H1 (cell line): ENCODE measurements around the gene BICD1. TPM values are rescaled to one million over a fixed set of nuclear protein-coding genes. Genes with fewer than 3 reads are reported as not detected.

Experiments used
- CTCF ChIA-PET: fragments of 300-600 bp; sonication (Branson Sonifier 250); formaldehyde crosslinking; loops from one replicate; lab custom pipeline; 2021; ENCODE audit not compliant: partially characterized antibody; lab: Charles Lee
- POLR2A ChIA-PET: fragments of 300-600 bp; sonication (Branson Sonifier 250); formaldehyde crosslinking; loops from one replicate; lab custom pipeline; 2021; ENCODE audit warnings: inconsistent platforms; ENCODE audit not compliant: partially characterized antibody; lab: Charles Lee
- DNase-seq, 2 experiments: peaks; one replicate each; pipeline versions ENCODE4 v3.0.0 to v3.0.0-alpha.2; 2010 to 2022; ENCODE audit warnings: low spot score in 2 of 2, low read depth in 1 of 2, mixed read lengths in 1 of 2
- FAIRE-seq: peaks from 2 replicates; lab custom pipeline; 2011; peaks lifted over from hg19 to GRCh38; lab: Jason Lieb, UNC
- H2AFZ ChIP-seq: 2 replicates; pipeline ENCODE4 v1.8.1; 2012; ENCODE audit warnings: low read length, inconsistent platforms
- H2AK5ac ChIP-seq: 2 replicates; pipeline ENCODE4 v1.6.1; 2013; ENCODE audit warnings: low read depth, low read length
- H2BK120ac ChIP-seq: replicated peaks from 2 replicates; pipeline ENCODE3; 2013; ENCODE audit warnings: low read depth, low read length, inconsistent platforms
- H2BK12ac ChIP-seq: 2 replicates; pipeline ENCODE4 v1.6.1; 2013; ENCODE audit warnings: low read depth, low read length
- H2BK15ac ChIP-seq: 2 replicates; pipeline ENCODE4 v1.6.1; 2013; ENCODE audit warnings: low read length
- H2BK20ac ChIP-seq: 2 replicates; pipeline ENCODE4 v1.6.1; 2013; ENCODE audit warnings: low read length
- H2BK5ac ChIP-seq: 2 replicates; pipeline ENCODE4 v1.6.1; 2013; ENCODE audit warnings: low read depth, low read length
- H3K14ac ChIP-seq: 2 replicates; pipeline ENCODE4 v1.6.1; 2013; ENCODE audit warnings: inconsistent platforms; ENCODE audit not compliant: insufficient read length
- H3K18ac ChIP-seq: 2 replicates; pipeline ENCODE4 v1.6.1; 2013; ENCODE audit warnings: low read length; ENCODE audit errors: extremely low read depth
- H3K23ac ChIP-seq: 2 replicates; pipeline ENCODE4 v1.6.1; 2013; ENCODE audit warnings: inconsistent platforms; ENCODE audit not compliant: insufficient read length
- H3K23me2 ChIP-seq: 2 replicates; pipeline ENCODE4 v1.6.1; 2013; ENCODE audit warnings: low read depth, low read length
- H3K27ac ChIP-seq: 2 replicates; pipeline ENCODE4 v1.6.1; 2011; ENCODE audit warnings: low read depth, low read length, inconsistent platforms
- H3K27me3 ChIP-seq, 4 experiments: replicated peaks in 1 of 4; 1 replicate in 1 of 4; 2 replicates in 3 of 4; pipeline versions ENCODE4 v1.6.1 to v1.8.1; 2011 to 2013; ENCODE audit warnings: low read length in 3 of 4, mild to moderate bottlenecking in 3 of 4, inconsistent platforms in 2 of 4, mixed read lengths in 2 of 4, moderate library complexity in 1 of 4; ENCODE audit not compliant: control insufficient read depth in 3 of 4, insufficient read depth in 3 of 4; ENCODE audit errors: extremely low read depth in 1 of 4
- H3K36me3 ChIP-seq, 4 experiments: 2 replicates each; pipeline versions ENCODE4 v1.6.1 to v1.8.1; 2011 to 2013; ENCODE audit warnings: mild to moderate bottlenecking in 4 of 4, low read length in 3 of 4, moderate library complexity in 2 of 4, control low read depth in 1 of 4, inconsistent platforms in 1 of 4; ENCODE audit not compliant: insufficient read depth in 4 of 4, control insufficient read depth in 2 of 4
- H3K4ac ChIP-seq: replicated peaks from 2 replicates; pipeline ENCODE3; 2013; ENCODE audit warnings: low read length, low read depth, mixed read lengths, inconsistent platforms; ENCODE audit not compliant: insufficient read length
- H3K4me1 ChIP-seq, 4 experiments: replicated peaks in 1 of 4; 1 replicate in 1 of 4; 2 replicates in 3 of 4; pipeline versions ENCODE4 v1.6.1 to v1.8.1; 2011 to 2013; ENCODE audit warnings: low read length in 3 of 4, inconsistent platforms in 2 of 4, mixed read lengths in 1 of 4; ENCODE audit not compliant: insufficient read depth in 4 of 4, control insufficient read depth in 3 of 4
- H3K4me2 ChIP-seq, 2 experiments: 2 replicates each; pipeline versions ENCODE4 v1.6.1 to v1.8.1; 2011 to 2013; ENCODE audit warnings: low read depth in 2 of 2, low read length in 2 of 2, control low read depth in 1 of 2, inconsistent platforms in 1 of 2, mild to moderate bottlenecking in 1 of 2; ENCODE audit not compliant: insufficient read depth in 1 of 2
- H3K4me3 ChIP-seq, 4 experiments: fragments of 200-600, 300-600 bp in 1 of 4; sonication (generic), shearing (Covaris generic), sonication (Bioruptor Twin) in 1 of 4; 2 replicates each; pipeline versions ENCODE4 v1.5.1 to v1.8.1; 2011 to 2016; ENCODE audit warnings: low read length in 4 of 4, low read depth in 3 of 4, control low read depth in 2 of 4, inconsistent platforms in 2 of 4, mild to moderate bottlenecking in 2 of 4, mixed read lengths in 1 of 4, moderate library complexity in 1 of 4; ENCODE audit not compliant: insufficient read depth in 2 of 4; ENCODE audit errors: extremely low read depth in 1 of 4
- H3K56ac ChIP-seq: replicated peaks from 2 replicates; pipeline ENCODE3; 2013; ENCODE audit warnings: low read depth, mild to moderate bottlenecking, mixed read lengths, low read length, inconsistent platforms; ENCODE audit not compliant: insufficient read length
- H3K79me1 ChIP-seq: 2 replicates; pipeline ENCODE4 v1.6.1; 2013; ENCODE audit warnings: low read depth, low read length, control low read depth
- H3K79me2 ChIP-seq, 2 experiments: 2 replicates each; pipeline versions ENCODE4 v1.6.1 to v1.8.1; 2012 to 2013; ENCODE audit warnings: low read length in 2 of 2, mild to moderate bottlenecking in 2 of 2, inconsistent platforms in 1 of 2; ENCODE audit not compliant: insufficient read depth in 2 of 2, control insufficient read depth in 1 of 2
- H3K9ac ChIP-seq, 4 experiments: replicated peaks in 1 of 4; 1 replicate in 1 of 4; 2 replicates in 3 of 4; pipeline versions ENCODE4 v1.6.1 to v1.8.1; 2011 to 2013; ENCODE audit warnings: low read depth in 3 of 4, low read length in 3 of 4, control low read depth in 2 of 4, mild to moderate bottlenecking in 2 of 4, moderate library complexity in 2 of 4, inconsistent platforms in 1 of 4; ENCODE audit errors: extremely low read depth in 1 of 4
- H3K9me3 ChIP-seq, 2 experiments: 2 replicates each; pipeline versions ENCODE4 v1.6.1 to v1.8.1; 2012 to 2013; ENCODE audit warnings: mild to moderate bottlenecking in 2 of 2, moderate library complexity in 2 of 2, control low read depth in 1 of 2, inconsistent platforms in 1 of 2, low read depth in 1 of 2, low read length in 1 of 2, mixed read lengths in 1 of 2; ENCODE audit not compliant: insufficient read depth in 2 of 2
- H4K20me1 ChIP-seq, 2 experiments: replicated peaks in 1 of 2; 2 replicates each; pipeline versions ENCODE3 to v1.8.1; 2011 to 2013; ENCODE audit warnings: inconsistent platforms in 2 of 2, low read length in 2 of 2, mild to moderate bottlenecking in 1 of 2; ENCODE audit not compliant: insufficient read depth in 2 of 2, control insufficient read depth in 1 of 2
- H4K5ac ChIP-seq: 2 replicates; pipeline ENCODE4 v1.6.1; 2013; ENCODE audit warnings: low read length, low read depth, mixed read lengths, inconsistent platforms; ENCODE audit not compliant: insufficient read length
- H4K8ac ChIP-seq: 2 replicates; pipeline ENCODE4 v1.8.0; 2013; ENCODE audit warnings: mild to moderate bottlenecking, moderate library complexity, low read length, inconsistent platforms; ENCODE audit not compliant: insufficient read depth; ENCODE audit errors: extremely low read depth
- H4K91ac ChIP-seq: replicated peaks from 2 replicates; pipeline ENCODE3; 2013; ENCODE audit warnings: low read length, mixed read lengths, inconsistent platforms; ENCODE audit not compliant: insufficient read length
- EZH2 ChIP-seq: fragments of 200-600 bp; sonication (generic); IDR thresholded peaks from 2 replicates; pipeline ENCODE4 v1.7.1; 2012; ENCODE audit warnings: low read depth, mild to moderate bottlenecking, moderate library complexity, low read length, inconsistent platforms; ENCODE audit not compliant: severe bottlenecking
- KDM1A ChIP-seq: fragments of 200-600, 300-600 bp; sonication (generic); IDR thresholded peaks from 2 replicates; pipeline ENCODE4 v1.7.1; 2016; ENCODE audit warnings: mild to moderate bottlenecking, low read length, borderline replicate concordance
- SIX5 ChIP-seq: IDR thresholded peaks from 2 replicates; pipeline ENCODE4 v1.6.1; 2011; ENCODE audit warnings: mild to moderate bottlenecking, low read depth, low read length
- SP1 ChIP-seq: IDR thresholded peaks from 2 replicates; pipeline ENCODE4 v1.6.1; 2011; ENCODE audit warnings: low read depth, low read length
- SP2 ChIP-seq: IDR thresholded peaks from 2 replicates; pipeline ENCODE4 v1.6.1; 2012; ENCODE audit warnings: mild to moderate bottlenecking, low read length, inconsistent platforms
- SUZ12 ChIP-seq: fragments of 200-600 bp; sonication (generic); IDR thresholded peaks from 2 replicates; pipeline ENCODE4 v1.6.1; 2012; ENCODE audit warnings: mild to moderate bottlenecking, inconsistent platforms, low read length, moderate library complexity, mixed read lengths
- WGBS, 2 experiments: shearing (Covaris generic) in 1 of 2; methylation state at CpG; one replicate each; pipeline versions ENCODE4 v1.1.6 to v1.1.7; 2013 to 2015; ENCODE audit warnings: low lambda C conversion rate in 2 of 2, mixed read lengths in 2 of 2, inconsistent platforms in 1 of 2, low coverage in 1 of 2, missing lambda C conversion rate in 1 of 2; ENCODE audit not compliant: insufficient replicate concordance in 2 of 2, insufficient coverage in 1 of 2, insufficient read length in 1 of 2; ENCODE audit errors: extremely low coverage in 1 of 2, missing lambda C conversion rate in 1 of 2; 5-methylcytosine and 5-hydroxymethylcytosine counted together
- polyA plus RNA-seq, 7 experiments: library from polyadenylated mRNA; depleted of rRNA in 3 of 7; stranded (reverse) in 5 of 7; unstranded in 2 of 7; fragments of >200 nt in 5 of 7; fragments of 200-250 nt in 2 of 7; gene quantifications; 1 replicate in 5 of 7; 2 replicates in 1 of 7; 4 replicates in 1 of 7; pipeline versions ENCODE4 v1.2.1 to v1.2.3, GENCODE V29; 2011 to 2013; ENCODE audit warnings: missing spikeins in 2 of 7, mixed read lengths in 2 of 7
- total RNA-seq: library from RNA; stranded (reverse); fragmentation: NEBNext Ultra II Directional; extraction: Animal tissue kit (Norgen Biotek cat#: 25700); gene quantifications from 2 replicates; pipeline ENCODE4 v1.2.1, GENCODE V29; 2021
- TF ChIP-seq, protein P1 (sequence below), 3 experiments: IDR thresholded peaks; 1 replicate in 2 of 3; 2 replicates in 1 of 3; pipeline versions ENCODE4 v1.5.1 to v1.6.1; 2011; ENCODE audit warnings: low read length in 3 of 3, mild to moderate bottlenecking in 3 of 3, inconsistent platforms in 2 of 3, low read depth in 1 of 3, moderate library complexity in 1 of 3; ENCODE audit not compliant: insufficient read depth in 1 of 3; ENCODE audit errors: control extremely low read depth in 1 of 3
- TF ChIP-seq, protein P2 (sequence below): IDR thresholded peaks from 2 replicates; pipeline ENCODE4 v1.6.1; 2011; ENCODE audit warnings: low read length, improper control_type of control experiment
- TF ChIP-seq, protein P3 (sequence below): IDR thresholded peaks from 2 replicates; pipeline ENCODE4 v1.6.1; 2011; ENCODE audit warnings: low read depth, mild to moderate bottlenecking, low read length; ENCODE audit not compliant: insufficient read depth

The BICD1 gene
- total and polyA plus RNA-seq, 2 of the 8 experiments (the other 6 are each of a cell fraction or from before 2014, with no cell fraction given), result 34.1 to 58.4 TPM

DNA sequence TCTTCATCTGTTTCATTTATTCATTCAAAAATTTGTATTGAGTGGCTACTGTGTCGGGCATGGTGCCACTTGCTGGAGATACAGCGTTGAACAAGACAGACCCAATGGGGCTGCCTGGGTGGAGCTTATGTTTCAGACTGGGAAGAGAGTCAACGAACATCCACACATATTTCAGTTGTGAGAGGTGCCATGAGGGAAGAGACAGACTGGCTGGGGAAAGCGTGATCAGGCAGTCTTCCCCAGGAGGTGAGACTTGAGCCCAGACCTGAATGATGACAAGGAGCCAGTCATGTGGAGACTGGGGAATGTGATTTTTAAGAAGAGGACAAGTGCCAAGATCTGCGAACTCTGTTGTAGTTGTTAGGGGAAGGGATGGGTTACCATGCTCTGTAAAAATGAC is 12.2 kb downstream of the BICD1 start:
- H4K5ac ChIP-seq, result no peak overlapping the region
- POLR2A ChIA-PET, result interaction anchor here (1.0 to 2.2 kb wide), 2 partner anchors 11 to 21 kb away, joined by 4 to 8 read pairs; no protein-coding TSS in a partner anchor
- H3K9me3 ChIP-seq, result no peaks in the 10 kb centered on the region
- H2AK5ac ChIP-seq, result 0 out of 2 replicates have a peak overlapping the region, but pooled peaks have one; percentile 7
- H3K4me1 ChIP-seq, result peaks cover 6 to 20% (median 12%) of the 10 kb centered on the region in 4 experiments
- peak overlapping the region; percentile 70 for H2BK12ac ChIP-seq
- H3K56ac ChIP-seq, result no peak overlapping the region
- H3K14ac ChIP-seq, result no peak overlapping the region
- 92% methylated on average over 5 of the region's 5 CpGs; no CpG with 5 or more reads in 1 of the 2 experiments for WGBS, 2 experiments
- H4K91ac ChIP-seq, result no peak overlapping the region
- no peak overlapping the region for H3K4me3 ChIP-seq
- H4K8ac ChIP-seq, result no peak overlapping the region
- no peak overlapping the region for H3K4ac ChIP-seq
- H2BK15ac ChIP-seq, result peak overlapping the region; percentile 76; the same call in 1 of the 2 replicates
- H3K18ac ChIP-seq, result peak overlapping the region; percentile 71
- no peak for DNase-seq
- no peak overlapping the region for H3K9ac ChIP-seq
- H2AFZ ChIP-seq, result no peak overlapping the region
- no peaks in the 10 kb centered on the region for H4K20me1 ChIP-seq
- no peak overlapping the region for H3K23ac ChIP-seq
- H3K23me2 ChIP-seq, result no peaks in the 10 kb centered on the region
- peak overlapping the region; percentile 62 for H2BK5ac ChIP-seq
- CTCF ChIA-PET, result no interaction called here
- no peaks in the 10 kb centered on the region for H3K27me3 ChIP-seq
- peaks cover 0 to 8% (median 0%) of the 10 kb centered on the region in 4 experiments; a peak in 2 of 8 replicates for H3K36me3 ChIP-seq
- no peak overlapping the region for H2BK120ac ChIP-seq
- no peak for FAIRE-seq
- peak overlapping the region; percentile 63 for H2BK20ac ChIP-seq
- no peak overlapping the region; the same call in 1 of the 2 replicates for H3K27ac ChIP-seq
- no peaks in the 10 kb centered on the region; the same call in 1 of the 2 replicates for H3K79me1 ChIP-seq
- H3K79me2 ChIP-seq, result peaks cover 5 to 77% of the 10 kb centered on the region in 2 experiments; a peak in 3 of 4 replicates
- peak overlapping the region in 1 of 2 experiments; percentile 31; a peak in 2 of 4 replicates for H3K4me2 ChIP-seq
- TF ChIP-seq EZH2, result no peak
- TF ChIP-seq, protein P1, sequence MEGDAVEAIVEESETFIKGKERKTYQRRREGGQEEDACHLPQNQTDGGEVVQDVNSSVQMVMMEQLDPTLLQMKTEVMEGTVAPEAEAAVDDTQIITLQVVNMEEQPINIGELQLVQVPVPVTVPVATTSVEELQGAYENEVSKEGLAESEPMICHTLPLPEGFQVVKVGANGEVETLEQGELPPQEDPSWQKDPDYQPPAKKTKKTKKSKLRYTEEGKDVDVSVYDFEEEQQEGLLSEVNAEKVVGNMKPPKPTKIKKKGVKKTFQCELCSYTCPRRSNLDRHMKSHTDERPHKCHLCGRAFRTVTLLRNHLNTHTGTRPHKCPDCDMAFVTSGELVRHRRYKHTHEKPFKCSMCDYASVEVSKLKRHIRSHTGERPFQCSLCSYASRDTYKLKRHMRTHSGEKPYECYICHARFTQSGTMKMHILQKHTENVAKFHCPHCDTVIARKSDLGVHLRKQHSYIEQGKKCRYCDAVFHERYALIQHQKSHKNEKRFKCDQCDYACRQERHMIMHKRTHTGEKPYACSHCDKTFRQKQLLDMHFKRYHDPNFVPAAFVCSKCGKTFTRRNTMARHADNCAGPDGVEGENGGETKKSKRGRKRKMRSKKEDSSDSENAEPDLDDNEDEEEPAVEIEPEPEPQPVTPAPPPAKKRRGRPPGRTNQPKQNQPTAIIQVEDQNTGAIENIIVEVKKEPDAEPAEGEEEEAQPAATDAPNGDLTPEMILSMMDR (IDR thresholded peaks at IDR 0.05; ENCODE audit: control extremely low read depth in 1 of 3, insufficient read depth in 1 of 3, low read depth in 1 of 3, low read length in 3 of 3), result no peak
- TF ChIP-seq, protein P2, sequence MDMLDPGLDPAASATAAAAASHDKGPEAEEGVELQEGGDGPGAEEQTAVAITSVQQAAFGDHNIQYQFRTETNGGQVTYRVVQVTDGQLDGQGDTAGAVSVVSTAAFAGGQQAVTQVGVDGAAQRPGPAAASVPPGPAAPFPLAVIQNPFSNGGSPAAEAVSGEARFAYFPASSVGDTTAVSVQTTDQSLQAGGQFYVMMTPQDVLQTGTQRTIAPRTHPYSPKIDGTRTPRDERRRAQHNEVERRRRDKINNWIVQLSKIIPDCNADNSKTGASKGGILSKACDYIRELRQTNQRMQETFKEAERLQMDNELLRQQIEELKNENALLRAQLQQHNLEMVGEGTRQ, result no peak
- no peak for TF ChIP-seq SIX5
- TF ChIP-seq KDM1A, result no peak
- TF ChIP-seq SUZ12, result no peak
- TF ChIP-seq SP2, result no peak
- TF ChIP-seq SP1, result no peak
- TF ChIP-seq, protein P3, sequence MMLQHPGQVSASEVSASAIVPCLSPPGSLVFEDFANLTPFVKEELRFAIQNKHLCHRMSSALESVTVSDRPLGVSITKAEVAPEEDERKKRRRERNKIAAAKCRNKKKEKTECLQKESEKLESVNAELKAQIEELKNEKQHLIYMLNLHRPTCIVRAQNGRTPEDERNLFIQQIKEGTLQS, result no peak
